ENCODE data around the gene TXLNG. TPM values are rescaled to one million over a fixed set of nuclear protein-coding genes. Genes with fewer than 3 reads are reported as not detected.

TXLNG gene
- total RNA-seq = 10 to 100 TPM in 2 of 4 donors, 1 to 10 TPM in 2; 6.4 to 14.9 (median 10.9) TPM

DNA sequence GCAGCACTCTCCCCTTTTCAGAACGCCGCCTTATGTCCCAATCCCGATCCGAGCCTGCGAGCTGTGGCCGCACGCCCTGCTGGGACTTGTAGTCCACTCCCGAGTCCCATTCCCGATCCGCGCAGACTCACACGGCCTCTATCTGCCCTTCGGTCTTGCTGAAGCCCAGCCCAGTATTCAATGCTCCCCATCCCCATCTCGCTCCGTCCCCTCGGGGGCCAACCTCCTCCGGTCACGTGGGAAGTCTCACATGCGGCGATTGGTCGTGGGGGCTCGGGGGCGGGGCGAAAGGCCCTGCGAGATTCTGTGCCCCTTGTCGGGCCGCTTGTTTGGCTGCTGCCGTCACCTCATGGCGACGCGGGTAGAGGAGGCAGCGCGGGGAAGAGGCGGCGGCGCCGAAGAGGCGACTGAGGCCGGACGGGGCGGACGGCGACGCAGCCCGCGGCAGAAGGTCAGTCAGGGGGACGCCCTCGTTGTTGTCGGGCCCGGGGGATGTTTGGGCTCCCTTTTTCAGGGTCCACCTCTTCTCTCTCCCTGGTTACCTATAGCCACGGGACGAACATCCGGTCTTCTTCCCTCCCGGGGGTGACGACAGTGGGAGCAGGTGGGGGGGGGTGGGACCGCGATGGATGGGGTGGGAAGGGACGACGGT lies at the start of gene TXLNG:
Gene TXLNG (plus strand): TSS at position 328 of the 652 bp plus-strand sequence. CDS start 22 bp downstream, at position 350.
- no peaks in the 10 kb centered on the region for H3K36me3 ChIP-seq
- intact Hi-C loops (cut with DNase I) = loop anchor here (10.0 kb wide), 1 partner anchor 61 kb away; no protein-coding TSS in a partner anchor
- H3K4me1 ChIP-seq = peaks cover 3 to 28% (median 12%) of the 10 kb centered on the region in 3 donors
- no peaks in the 10 kb centered on the region for H3K9me3 ChIP-seq
- H3K27me3 ChIP-seq = no peaks in the 10 kb centered on the region
- peak in 3 of 4 donors; percentile 36 to 89 (median 89) for TF ChIP-seq POLR2A (IDR thresholded peaks at IDR 0.05)
- TF ChIP-seq, protein P1, sequence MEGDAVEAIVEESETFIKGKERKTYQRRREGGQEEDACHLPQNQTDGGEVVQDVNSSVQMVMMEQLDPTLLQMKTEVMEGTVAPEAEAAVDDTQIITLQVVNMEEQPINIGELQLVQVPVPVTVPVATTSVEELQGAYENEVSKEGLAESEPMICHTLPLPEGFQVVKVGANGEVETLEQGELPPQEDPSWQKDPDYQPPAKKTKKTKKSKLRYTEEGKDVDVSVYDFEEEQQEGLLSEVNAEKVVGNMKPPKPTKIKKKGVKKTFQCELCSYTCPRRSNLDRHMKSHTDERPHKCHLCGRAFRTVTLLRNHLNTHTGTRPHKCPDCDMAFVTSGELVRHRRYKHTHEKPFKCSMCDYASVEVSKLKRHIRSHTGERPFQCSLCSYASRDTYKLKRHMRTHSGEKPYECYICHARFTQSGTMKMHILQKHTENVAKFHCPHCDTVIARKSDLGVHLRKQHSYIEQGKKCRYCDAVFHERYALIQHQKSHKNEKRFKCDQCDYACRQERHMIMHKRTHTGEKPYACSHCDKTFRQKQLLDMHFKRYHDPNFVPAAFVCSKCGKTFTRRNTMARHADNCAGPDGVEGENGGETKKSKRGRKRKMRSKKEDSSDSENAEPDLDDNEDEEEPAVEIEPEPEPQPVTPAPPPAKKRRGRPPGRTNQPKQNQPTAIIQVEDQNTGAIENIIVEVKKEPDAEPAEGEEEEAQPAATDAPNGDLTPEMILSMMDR (IDR thresholded peaks at IDR 0.05) = no peak
- H3K4me3 ChIP-seq = peak within 1 kb of the TSS; percentile 65 to 74 (median 66)
- WGBS, 2 donors = 1% methylated on average over 12 of the region's 59 CpGs; no CpG with 5 or more reads in 1 of the 2 donors
- peak within 1 kb of the TSS; percentile 81 to 91 (median 84) for H3K27ac ChIP-seq
- DNase-seq = peak; percentile 98

DNA sequence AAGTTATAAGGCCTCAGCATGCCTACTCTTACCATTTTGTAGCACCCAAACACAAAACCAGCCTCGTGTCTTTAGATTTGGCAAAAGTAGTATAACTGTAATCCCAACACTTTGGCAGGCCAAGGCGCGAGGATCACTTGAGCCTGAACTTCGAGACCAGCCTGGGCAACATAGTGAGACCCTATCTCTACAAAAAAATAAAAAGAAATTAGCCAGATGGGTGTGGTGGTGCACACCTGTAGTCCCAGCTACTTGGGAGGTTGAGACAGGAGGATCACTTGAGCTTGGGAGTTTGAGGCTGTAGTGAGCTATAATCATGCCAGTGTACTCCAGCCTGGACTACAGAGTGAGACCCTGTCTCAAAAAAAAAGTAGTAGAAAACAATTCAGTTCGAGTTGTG lies 49.2 kb upstream of the TXLNG start:
- intact Hi-C loops (cut with DNase I) = no loop called here
- H3K36me3 ChIP-seq = peaks cover 5 to 55% (median 19%) of the 10 kb centered on the region in 3 donors
- 95 to 100% methylated on average over 5 of the region's 5 CpGs for WGBS, 2 donors

DNA sequence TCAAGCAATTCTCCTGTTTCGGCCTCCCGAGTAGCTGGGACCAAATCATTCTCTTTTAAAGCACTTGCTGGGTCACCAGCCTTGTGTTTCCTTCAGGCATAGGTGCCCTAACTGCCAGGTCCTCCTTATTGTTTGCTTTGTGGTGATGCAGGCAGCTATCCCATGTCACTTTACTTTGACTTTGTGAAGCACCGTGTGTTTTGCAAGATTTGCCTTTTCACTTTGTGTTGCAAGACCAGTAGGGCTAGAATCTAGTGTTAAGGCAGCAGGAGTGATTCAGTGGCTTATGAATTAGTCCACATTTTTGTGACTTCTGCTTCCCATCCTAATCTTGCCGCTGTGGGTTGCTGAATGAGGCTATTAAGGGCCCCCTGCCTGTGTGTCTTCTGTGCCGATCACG lies 46.7 kb upstream of the TXLNG start:
- Histone ChIP-seq H3K27me3 (no peaks in the 10 kb centered on the region), H3K27ac (no peak overlapping the region), H3K36me3 (peaks cover 18 to 79% (median 24%) of the 10 kb centered on the region in 3 donors), H3K4me1 (no peaks in the 10 kb centered on the region), H3K9me3 (no peaks in the 10 kb centered on the region), H3K4me3 (no peak overlapping the region)
- intact Hi-C loops (cut with DNase I) = no loop called here
- 36 to 69% methylated on average over 3 to 6 of the region's 6 CpGs for WGBS, 2 donors
- TF ChIP-seq, protein P1 (IDR thresholded peaks at IDR 0.05) = no peak
- no peak for TF ChIP-seq POLR2A (IDR thresholded peaks at IDR 0.05)
- DNase-seq = no peak

More for the DNA sequence above, 49.2 kb upstream of the TXLNG start:
- Histone ChIP-seq H3K4me3 (no peak overlapping the region), H3K27me3 (no peaks in the 10 kb centered on the region), H3K4me1 (no peaks in the 10 kb centered on the region), H3K9me3 (no peaks in the 10 kb centered on the region), H3K27ac (no peak overlapping the region)
- DNase-seq = no peak
- TF ChIP-seq, protein P1 (IDR thresholded peaks at IDR 0.05) = no peak
- no peak for TF ChIP-seq POLR2A (IDR thresholded peaks at IDR 0.05)

DNA sequence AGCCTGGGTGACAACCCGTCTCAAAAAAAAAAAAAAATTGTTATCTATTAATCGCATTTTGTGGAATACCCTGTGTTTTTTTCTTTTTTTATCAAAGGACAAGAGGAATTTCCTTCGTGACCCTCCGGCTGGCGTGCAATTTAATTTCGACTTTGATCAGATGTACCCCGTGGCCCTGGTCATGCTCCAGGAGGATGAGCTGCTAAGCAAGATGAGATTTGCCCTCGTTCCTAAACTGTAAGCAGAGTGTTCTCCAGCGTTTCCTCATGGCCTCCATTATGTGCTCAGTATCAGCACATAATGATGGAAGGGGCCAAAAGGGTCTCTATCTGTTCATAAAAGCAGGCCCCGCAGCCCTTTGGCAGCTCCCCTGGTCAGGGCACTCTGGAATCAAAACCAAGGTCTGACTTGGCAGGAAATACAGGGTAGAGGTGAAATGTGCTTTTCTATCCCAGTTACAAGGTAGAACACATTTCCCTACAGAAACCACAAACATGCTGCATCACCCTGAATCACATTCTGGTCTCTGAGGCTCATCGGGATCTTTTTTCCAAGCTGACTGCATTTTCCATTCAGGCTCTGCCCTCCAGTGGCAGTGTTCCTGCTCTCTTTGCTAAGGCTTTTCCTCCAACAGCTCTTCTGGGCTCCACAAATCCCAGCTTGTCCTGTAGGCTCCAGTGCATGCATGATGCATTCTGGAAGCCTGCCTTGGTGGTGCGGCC lies 42.5 kb upstream of the TXLNG start:
- intact Hi-C loops (cut with DNase I) = no loop called here
- no peaks in the 10 kb centered on the region for H3K27me3 ChIP-seq
- WGBS, 2 donors = 89 to 93% methylated on average over 8 to 12 of the region's 12 CpGs
- peaks cover 17 to 83% (median 20%) of the 10 kb centered on the region in 3 donors for H3K36me3 ChIP-seq
- no peak overlapping the region for H3K4me3 ChIP-seq
- no peaks in the 10 kb centered on the region for H3K4me1 ChIP-seq
- DNase-seq = no peak
- no peak overlapping the region for H3K27ac ChIP-seq
- no peaks in the 10 kb centered on the region for H3K9me3 ChIP-seq
- TF ChIP-seq, protein P1 (IDR thresholded peaks at IDR 0.05) = no peak
- no peak for TF ChIP-seq POLR2A (IDR thresholded peaks at IDR 0.05)

DNA sequence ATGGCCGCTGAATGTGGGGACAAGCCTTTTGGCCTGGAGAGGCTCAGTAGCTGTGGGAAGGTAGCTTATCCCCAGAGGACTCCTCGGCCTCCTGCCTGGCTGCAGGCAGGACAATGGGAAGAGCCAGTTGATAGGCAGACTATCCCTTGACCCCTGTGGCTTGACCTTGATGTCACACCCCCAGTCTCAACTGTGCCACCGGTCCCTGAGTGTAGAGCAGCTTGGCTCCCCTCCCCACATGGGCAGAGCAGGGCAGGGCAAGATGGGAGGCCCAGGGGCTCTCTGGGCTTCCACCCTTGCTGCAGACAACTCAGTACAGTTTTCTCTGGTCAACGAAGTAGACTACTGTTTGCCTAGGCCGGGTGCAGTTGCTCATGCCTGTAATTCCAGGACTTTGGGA lies 41.2 kb upstream of the TXLNG start:
- Histone ChIP-seq H3K4me3 (no peak overlapping the region), H3K36me3 (peaks cover 17 to 89% (median 23%) of the 10 kb centered on the region in 3 donors), H3K27me3 (no peaks in the 10 kb centered on the region), H3K27ac (no peak overlapping the region), H3K9me3 (no peaks in the 10 kb centered on the region), H3K4me1 (no peaks in the 10 kb centered on the region)
- TF ChIP-seq, protein P1 (IDR thresholded peaks at IDR 0.05) = no peak
- TF ChIP-seq POLR2A (IDR thresholded peaks at IDR 0.05) = no peak
- intact Hi-C loops (cut with DNase I) = no loop called here
- no peak for DNase-seq
- 87% methylated on average over 3 of the region's 5 CpGs; no CpG with 5 or more reads in 1 of the 2 donors for WGBS, 2 donors
